ENCODE data around the gene PTPRN2. TPM values are rescaled to one million over a fixed set of nuclear protein-coding genes. Genes with fewer than 3 reads are reported as not detected.
A peak's percentile ranks its signal among the peaks of the same experiment; 100 is the strongest.

PTPRN2 gene
- total and polyA plus RNA-seq, 9 of the 15 experiments (the other 6 are each of a cell fraction or from before 2014, with no cell fraction given), result not detected

- Histone ChIP-seq H3K27ac (ENCODE audit: extremely low read depth, low read depth, low read length) (no peak overlapping the region), H3K9me3 (replicated peaks; ENCODE audit: control insufficient read depth, insufficient read depth, low read depth, low read length) (no peaks in the 10 kb centered on the region), H3K9ac (ENCODE audit: insufficient read depth in 1 of 2, low read depth in 2 of 2, low read length in 2 of 2) (no peak overlapping the region), H2AFZ (ENCODE audit: low read depth, low read length) (no peak overlapping the region), H3K4me2 (ENCODE audit: insufficient read depth, low read length) (no peak overlapping the region), H3K79me2 (ENCODE audit: control insufficient read depth, insufficient read depth, low read length) (no peaks in the 10 kb centered on the region), H3K27me3 (ENCODE audit: control insufficient read depth in 2 of 2, insufficient read depth in 2 of 2, low read length in 2 of 2) (peaks cover 2 to 31% of the 10 kb centered on the region in 2 experiments; a peak in 2 of 5 replicates), H3K9me1 (ENCODE audit: control insufficient read depth, insufficient read depth, low read length) (no peaks in the 10 kb centered on the region), H3K4me1 (replicated peaks in 1 of 2; ENCODE audit: control insufficient read depth in 2 of 2, insufficient read depth in 2 of 2, low read length in 2 of 2) (peaks cover 0 to 7% of the 10 kb centered on the region in 2 experiments; a peak in 1 of 5 replicates), H4K20me1 (replicated peaks; ENCODE audit: control insufficient read depth, insufficient read depth, low read length) (no peaks in the 10 kb centered on the region), H3K4me3 (no peak overlapping the region), H3K36me3 (ENCODE audit: control insufficient read depth, insufficient read depth, low read length) (no peaks in the 10 kb centered on the region)
- TF ChIP-seq MBD2 (IDR thresholded peaks at IDR 0.05; ENCODE audit: borderline replicate concordance, low read depth) (no peak), NFIX (CRISPR knock-in tag; IDR thresholded peaks at IDR 0.05; ENCODE audit: low read depth) (no peak), CBFA2T3 (IDR thresholded peaks at IDR 0.05) (no peak), MCM5 (IDR thresholded peaks at IDR 0.05; ENCODE audit: low read depth) (no peak), ZNF668 (CRISPR knock-in tag; IDR thresholded peaks at IDR 0.05) (no peak)
- CTCF ChIA-PET (ENCODE audit: low intra/inter-chr PET ratio), result no interaction called here
- intact Hi-C loops (cut with micrococcal nuclease), result no loop called here
- DNase-seq (ENCODE audit: extremely low read depth in 1 of 4, low spot score in 3 of 4) (peak in 2 of 4 experiments; percentile 5 to 9), ATAC-seq (no peak), FAIRE-seq (no peak)
- WGBS (ENCODE audit: insufficient coverage, low coverage, missing lambda C conversion rate), result under 1% methylated on average over 15 of the region's 15 CpGs
- in situ Hi-C loops (cut with MboI), result no loop called here
- no TSS peak for BruUV-seq (replicated peaks)
- POLR2A ChIA-PET, result no interaction called here
Observed at GRCh38 chr7:158194365-158194900, 393.2 kb downstream of the PTPRN2 start.

GRCh38 chr7:158193446-158193845 lies 394.2 kb downstream of the PTPRN2 start:
- Histone ChIP-seq H2AFZ (ENCODE audit: low read depth, low read length) (no peak overlapping the region), H3K4me3 (no peak overlapping the region), H3K36me3 (ENCODE audit: control insufficient read depth, insufficient read depth, low read length) (no peaks in the 10 kb centered on the region), H3K4me1 (replicated peaks in 1 of 2; ENCODE audit: control insufficient read depth in 2 of 2, insufficient read depth in 2 of 2, low read length in 2 of 2) (peaks cover 0 to 7% of the 10 kb centered on the region in 2 experiments; a peak in 1 of 5 replicates), H3K79me2 (ENCODE audit: control insufficient read depth, insufficient read depth, low read length) (no peaks in the 10 kb centered on the region), H3K9ac (ENCODE audit: insufficient read depth in 1 of 2, low read depth in 2 of 2, low read length in 2 of 2) (no peak overlapping the region), H3K4me2 (ENCODE audit: insufficient read depth, low read length) (no peak overlapping the region), H3K9me1 (ENCODE audit: control insufficient read depth, insufficient read depth, low read length) (no peaks in the 10 kb centered on the region), H3K27ac (ENCODE audit: extremely low read depth, low read depth, low read length) (no peak overlapping the region), H4K20me1 (replicated peaks; ENCODE audit: control insufficient read depth, insufficient read depth, low read length) (no peaks in the 10 kb centered on the region), H3K9me3 (replicated peaks; ENCODE audit: control insufficient read depth, insufficient read depth, low read depth, low read length) (no peaks in the 10 kb centered on the region), H3K27me3 (ENCODE audit: control insufficient read depth in 2 of 2, insufficient read depth in 2 of 2, low read length in 2 of 2) (peaks cover 2 to 31% of the 10 kb centered on the region in 2 experiments; a peak in 2 of 5 replicates)
- under 1% methylated on average over 14 of the region's 14 CpGs for WGBS (ENCODE audit: insufficient coverage, low coverage, missing lambda C conversion rate)
- ChIA-PET CTCF (ENCODE audit: low intra/inter-chr PET ratio) (no interaction called here), POLR2A (interaction anchor here (0.7 kb wide), 1 partner anchor 14 kb away, joined by 3 read pairs; no protein-coding TSS in a partner anchor)
- intact Hi-C loops (cut with micrococcal nuclease) (no loop called here), in situ Hi-C loops (cut with MboI) (no loop called here)
- no peak for FAIRE-seq
- BruUV-seq (replicated peaks), result no TSS peak
- no peak for DNase-seq (ENCODE audit: extremely low read depth in 1 of 4, low spot score in 3 of 4)
- no peak for ATAC-seq
- TF ChIP-seq BRF2 (IDR thresholded peaks at IDR 0.05; ENCODE audit: borderline replicate concordance, insufficient read depth, insufficient read length) (no peak), ZNF280A (IDR thresholded peaks at IDR 0.05; ENCODE audit: low read depth, partially characterized antibody) (no peak), TAF1 (IDR thresholded peaks at IDR 0.05; ENCODE audit: control insufficient read depth, extremely low read depth, insufficient read depth, low read length, severe bottlenecking) (no peak), KAT7 (CRISPR knock-in tag; IDR thresholded peaks at IDR 0.05; ENCODE audit: borderline replicate concordance) (no peak), SRSF3 (IDR thresholded peaks at IDR 0.05; ENCODE audit: insufficient read depth, low read length) (no peak), MTA1 (IDR thresholded peaks at IDR 0.05; ENCODE audit: borderline replicate concordance) (no peak), TFAM (CRISPR knock-in tag; conservative IDR thresholded peaks at IDR 0.05) (no peak), SNAPC5 (CRISPR knock-in tag; IDR thresholded peaks at IDR 0.05) (no peak), ETV5 (CRISPR knock-in tag; IDR thresholded peaks at IDR 0.05; ENCODE audit: low read depth) (no peak)
